ENCODE measurements around the gene FOSB.

Gene FOSB

GRCh38 chr19:45524575-45525129 is 56.9 kb downstream of the FOSB start:
- TF ChIP-seq FOXM1 (IDR thresholded peaks at IDR 0.05; ENCODE audit: borderline replicate concordance, low read depth) (no peak), CREB1 (IDR thresholded peaks at IDR 0.05; ENCODE audit: low read depth) (no peak), MAX (IDR thresholded peaks at IDR 0.05) (no peak), REST (IDR thresholded peaks at IDR 0.05; ENCODE audit: low read depth) (no peak), TCF12 (IDR thresholded peaks at IDR 0.05; ENCODE audit: low read depth) (no peak), NFIC (IDR thresholded peaks at IDR 0.05) (no peak), USF1 (IDR thresholded peaks at IDR 0.05) (no peak), YY1 (IDR thresholded peaks at IDR 0.05; ENCODE audit: low read depth) (no peak), EGR1 (IDR thresholded peaks at IDR 0.05) (no peak), TEAD4 (IDR thresholded peaks at IDR 0.05) (no peak), CEBPB (IDR thresholded peaks at IDR 0.05) (no peak), TAF1 (IDR thresholded peaks at IDR 0.05; ENCODE audit: low read depth) (no peak), RAD21 (IDR thresholded peaks at IDR 0.05; ENCODE audit: low read depth) (no peak), EP300 (IDR thresholded peaks at IDR 0.05; ENCODE audit: borderline replicate concordance) (no peak), ZBTB7A (IDR thresholded peaks at IDR 0.05; ENCODE audit: low read depth) (no peak)
